Neuronal stem cell (in vitro differentiated cells): ENCODE measurements around the gene ABCB9.

Experiments
- DNase-seq: peaks from one replicate; pipeline ENCODE4 v3.0.0-alpha.2; 2013; ENCODE audit warnings: low spot score
- H2AFZ ChIP-seq: one replicate; pipeline ENCODE4 v1.6.1; 2013; ENCODE audit warnings: mild to moderate bottlenecking, low read length, inconsistent platforms
- H2AK5ac ChIP-seq: 2 replicates; pipeline ENCODE4 v1.6.1; 2013; ENCODE audit warnings: low read depth, mild to moderate bottlenecking, inconsistent platforms, low read length, moderate library complexity, mixed read lengths
- H2BK120ac ChIP-seq: 2 replicates; pipeline ENCODE4 v1.6.1; 2013; ENCODE audit warnings: low read depth, mild to moderate bottlenecking, inconsistent platforms, low read length, moderate library complexity, mixed read lengths
- H2BK12ac ChIP-seq: one replicate; pipeline ENCODE4 v1.6.1; 2013; ENCODE audit warnings: low read length, inconsistent platforms
- H2BK15ac ChIP-seq: 2 replicates; pipeline ENCODE4 v1.6.1; 2013; ENCODE audit warnings: mild to moderate bottlenecking, low read length, inconsistent platforms, mixed read lengths
- H2BK5ac ChIP-seq: one replicate; pipeline ENCODE4 v1.6.1; 2013; ENCODE audit warnings: inconsistent platforms, mild to moderate bottlenecking, low read length, moderate library complexity
- H3K14ac ChIP-seq: one replicate; pipeline ENCODE4 v1.6.1; 2013; ENCODE audit warnings: low read length, inconsistent platforms
- H3K18ac ChIP-seq: 2 replicates; pipeline ENCODE4 v1.6.1; 2013; ENCODE audit warnings: low read length, inconsistent platforms
- H3K23ac ChIP-seq: 2 replicates; pipeline ENCODE4 v1.6.1; 2013; ENCODE audit warnings: low read depth, mild to moderate bottlenecking, mixed read lengths, low read length, inconsistent platforms; ENCODE audit not compliant: poor library complexity
- H3K27ac ChIP-seq: replicated peaks from 3 replicates; pipeline ENCODE4 v1.5.1; 2013; ENCODE audit warnings: low read length, inconsistent platforms
- H3K27me3 ChIP-seq, 3 experiments: 2 replicates each; pipeline ENCODE4 v1.6.1; 2013; ENCODE audit warnings: low read length in 3 of 3, mild to moderate bottlenecking in 2 of 3, inconsistent platforms in 1 of 3, low read depth in 1 of 3, mixed read lengths in 1 of 3, moderate library complexity in 1 of 3; ENCODE audit not compliant: control insufficient read depth in 3 of 3, insufficient read depth in 3 of 3
- H3K36me3 ChIP-seq, 2 donors: replicated peaks in 1 of 2; 2 replicates each; pipeline ENCODE4 v1.6.1; 2013; ENCODE audit warnings: low read length in 2 of 2; ENCODE audit not compliant: control insufficient read depth in 2 of 2, insufficient read depth in 2 of 2
- H3K4ac ChIP-seq: 2 replicates; pipeline ENCODE4 v1.6.1; 2013; ENCODE audit warnings: inconsistent platforms, mild to moderate bottlenecking, low read length, moderate library complexity
- H3K4me1 ChIP-seq, 2 donors: 1 replicate in 1 of 2; 2 replicates in 1 of 2; pipeline ENCODE4 v1.6.1; 2013; ENCODE audit warnings: low read length in 2 of 2, low read depth in 1 of 2; ENCODE audit not compliant: control insufficient read depth in 2 of 2, insufficient read depth in 1 of 2
- H3K4me2 ChIP-seq: one replicate; pipeline ENCODE4 v1.6.1; 2013; ENCODE audit warnings: mild to moderate bottlenecking, low read length, inconsistent platforms; ENCODE audit not compliant: insufficient read depth, poor library complexity, severe bottlenecking
- H3K4me3 ChIP-seq, 2 donors: 2 replicates each; pipeline ENCODE4 v1.5.1; 2013; ENCODE audit warnings: low read length in 2 of 2, mild to moderate bottlenecking in 2 of 2, inconsistent platforms in 1 of 2, moderate library complexity in 1 of 2
- H3K79me1 ChIP-seq: one replicate; pipeline ENCODE4 v1.6.1; 2013; ENCODE audit warnings: low read depth, mild to moderate bottlenecking, inconsistent platforms, low read length, moderate library complexity
- H3K9ac ChIP-seq: one replicate; pipeline ENCODE4 v1.6.1; 2013; ENCODE audit warnings: mild to moderate bottlenecking, low read depth, low read length, inconsistent platforms; ENCODE audit not compliant: poor library complexity
- H3K9me3 ChIP-seq, 2 donors: replicated peaks in 1 of 2; 2 replicates each; pipeline versions ENCODE3 to v1.6.1; 2013; ENCODE audit warnings: low read length in 2 of 2, mild to moderate bottlenecking in 2 of 2, inconsistent platforms in 1 of 2, low read depth in 1 of 2, mixed read lengths in 1 of 2, moderate library complexity in 1 of 2; ENCODE audit not compliant: control insufficient read depth in 2 of 2, insufficient read depth in 1 of 2
- H4K8ac ChIP-seq: one replicate; pipeline ENCODE4 v1.6.1; 2013; ENCODE audit warnings: low read depth, mild to moderate bottlenecking, inconsistent platforms, low read length, moderate library complexity
- H4K91ac ChIP-seq: one replicate; pipeline ENCODE4 v1.6.1; 2013; ENCODE audit warnings: low read length, low read depth, mild to moderate bottlenecking, inconsistent platforms; ENCODE audit not compliant: poor library complexity
- WGBS, 2 donors: extraction: QIAGEN DNeasy Blood & Tissue Kit; methylation state at CpG; one replicate each; pipeline ENCODE4 v1.1.7; 2013; ENCODE audit warnings: missing lambda C conversion rate in 2 of 2, mixed read lengths in 1 of 2; ENCODE audit not compliant: insufficient read length in 2 of 2, insufficient replicate concordance in 1 of 2; ENCODE audit errors: extremely low coverage in 2 of 2; 5-methylcytosine and 5-hydroxymethylcytosine counted together

ABCB9 gene

GRCh38 chr12:122982963-122983788, 16.9 kb upstream of the ABCB9 start:
- Histone ChIP-seq H3K27ac (no peak overlapping the region), H3K4me3 (peak overlapping the region in 1 of 2 donors; percentile 18), H3K27me3 (no peaks in the 10 kb centered on the region), H3K79me1 (peaks cover 11% of the 10 kb centered on the region), H3K36me3 (peaks cover 12 to 49% of the 10 kb centered on the region in 2 donors), H3K4me2 (no peak overlapping the region), H3K14ac (no peak overlapping the region), H3K18ac (no peak overlapping the region), H2BK5ac (no peak overlapping the region), H3K4ac (no peak overlapping the region), H2BK12ac (no peak overlapping the region), H2BK15ac (no peak overlapping the region), H2AK5ac (no peak overlapping the region), H4K91ac (no peak overlapping the region), H2BK120ac (no peak overlapping the region), H4K8ac (no peak overlapping the region), H3K9me3 (no peaks in the 10 kb centered on the region), H3K9ac (peak overlapping the region; percentile 34), H3K4me1 (peaks cover 12 to 46% of the 10 kb centered on the region in 2 donors), H2AFZ (no peak overlapping the region), H3K23ac (no peak overlapping the region)
- no CpG with 5 or more reads among the region's 21 CpGs for WGBS, 2 donors
- DNase-seq = no peak

- Histone ChIP-seq H3K14ac (no peak overlapping the region), H2AFZ (no peak overlapping the region), H3K18ac (no peak overlapping the region), H2AK5ac (no peak overlapping the region), H3K9ac (no peak overlapping the region), H2BK15ac (no peak overlapping the region), H3K4me1 (peaks cover 12 to 46% of the 10 kb centered on the region in 2 donors), H3K27me3 (no peaks in the 10 kb centered on the region), H3K79me1 (peaks cover 11% of the 10 kb centered on the region), H2BK5ac (no peak overlapping the region), H3K4me3 (peak overlapping the region in 1 of 2 donors; percentile 95), H2BK120ac (no peak overlapping the region), H4K91ac (no peak overlapping the region), H3K9me3 (no peaks in the 10 kb centered on the region), H2BK12ac (no peak overlapping the region), H3K4me2 (no peak overlapping the region), H4K8ac (no peak overlapping the region), H3K36me3 (peaks cover 12 to 49% of the 10 kb centered on the region in 2 donors), H3K4ac (no peak overlapping the region), H3K27ac (no peak overlapping the region), H3K23ac (peak overlapping the region; percentile 48)
- DNase-seq = no peak
- no CpG with 5 or more reads among the region's 11 CpGs for WGBS, 2 donors
Measured at GRCh38 chr12:122982477-122982815, 16.2 kb upstream of the ABCB9 start.

DNA sequence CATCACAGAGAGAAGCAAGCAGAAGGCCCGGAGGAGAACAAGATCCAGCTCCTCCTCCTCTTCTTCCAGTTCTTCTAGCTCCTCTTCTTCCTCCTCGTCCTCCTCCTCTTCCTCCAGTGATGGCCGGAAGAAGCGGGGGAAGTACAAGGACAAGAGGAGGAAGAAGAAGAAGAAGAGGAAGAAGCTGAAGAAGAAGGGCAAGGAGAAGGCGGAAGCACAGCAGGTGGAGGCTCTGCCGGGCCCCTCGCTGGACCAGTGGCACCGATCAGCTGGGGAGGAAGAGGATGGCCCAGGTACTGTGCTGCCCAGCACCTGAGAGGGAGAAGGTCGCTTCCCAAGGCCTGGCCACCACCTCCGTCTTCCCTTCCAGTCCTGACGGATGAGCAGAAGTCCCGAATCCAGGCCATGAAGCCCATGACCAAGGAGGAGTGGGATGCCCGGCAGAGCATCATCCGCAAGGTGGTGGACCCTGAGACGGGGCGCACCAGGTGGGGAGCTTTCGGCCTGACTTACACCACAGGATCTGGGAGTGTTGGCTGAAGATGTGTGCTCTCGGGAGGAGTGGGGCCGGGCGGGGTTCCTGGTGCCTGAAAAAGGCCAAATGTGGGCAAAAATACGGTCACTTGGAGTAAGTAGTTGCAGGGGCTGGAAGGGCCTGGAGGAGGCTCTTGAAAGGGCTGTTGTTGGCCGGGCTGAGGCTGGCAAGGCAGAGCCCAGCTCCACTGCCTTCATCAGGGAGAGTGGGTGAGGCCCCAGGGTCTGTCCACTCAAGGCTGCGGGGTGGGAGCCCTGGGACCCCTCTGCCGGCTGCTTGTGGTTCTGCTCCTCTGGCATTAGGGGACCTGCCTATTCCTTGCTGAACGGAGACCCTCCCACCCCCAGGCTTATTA, 15.6 kb upstream of the ABCB9 start:
- Histone ChIP-seq H3K4me3 (peak overlapping the region; percentile 95 to 97), H3K79me1 (peaks cover 10% of the 10 kb centered on the region), H3K4me1 (peaks cover 12 to 46% of the 10 kb centered on the region in 2 donors), H3K18ac (peak overlapping the region; percentile 72), H3K9ac (peak overlapping the region; percentile 98), H2BK5ac (no peak overlapping the region), H2BK12ac (no peak overlapping the region), H3K9me3 (no peaks in the 10 kb centered on the region), H3K36me3 (peaks cover 16 to 49% of the 10 kb centered on the region in 2 donors), H2BK120ac (peak overlapping the region; percentile 100), H3K4me2 (peak overlapping the region; percentile 93), H4K8ac (no peak overlapping the region), H3K14ac (peak overlapping the region; percentile 76), H2AFZ (no peak overlapping the region), H2AK5ac (peak overlapping the region; percentile 92), H3K27ac (no peak overlapping the region), H3K23ac (peak overlapping the region; percentile 48), H3K4ac (peak overlapping the region; percentile 32), H3K27me3 (no peaks in the 10 kb centered on the region), H4K91ac (no peak overlapping the region), H2BK15ac (no peak overlapping the region)
- WGBS, 2 donors = no CpG with 5 or more reads among the region's 25 CpGs
- no peak for DNase-seq

- peak overlapping the region; percentile 98 for H2AFZ ChIP-seq
- no peak overlapping the region for H3K27ac ChIP-seq
- no peak for DNase-seq
- no CpG with 5 or more reads among the region's 40 CpGs for WGBS, 2 donors
- H3K36me3 ChIP-seq = peaks cover 16 to 48% of the 10 kb centered on the region in 2 donors
- peak overlapping the region; percentile 99 for H4K8ac ChIP-seq
- H2BK12ac ChIP-seq = no peak overlapping the region
- H2BK120ac ChIP-seq = peak overlapping the region; percentile 100
- peak overlapping the region; percentile 98 for H3K9ac ChIP-seq
- H3K79me1 ChIP-seq = peaks cover 10% of the 10 kb centered on the region
- peaks cover 15 to 52% of the 10 kb centered on the region in 2 donors for H3K4me1 ChIP-seq
- no peak overlapping the region for H2BK5ac ChIP-seq
- H2AK5ac ChIP-seq = peak overlapping the region; percentile 92
- H3K4ac ChIP-seq = peak overlapping the region; percentile 8
- H3K9me3 ChIP-seq = no peaks in the 10 kb centered on the region
- H3K4me2 ChIP-seq = peak overlapping the region; percentile 93
- peak overlapping the region; percentile 33 for H2BK15ac ChIP-seq
- H3K27me3 ChIP-seq = no peaks in the 10 kb centered on the region
- no peak overlapping the region for H4K91ac ChIP-seq
- H3K18ac ChIP-seq = peak overlapping the region; percentile 96
- H3K14ac ChIP-seq = peak overlapping the region; percentile 21
- peak overlapping the region; percentile 95 to 97 for H3K4me3 ChIP-seq
- peak overlapping the region; percentile 93 for H3K23ac ChIP-seq
Measured at GRCh38 chr12:122981036-122981471, 14.8 kb upstream of the ABCB9 start.
